GM23338 (cell line): ENCODE results near the gene TMX3. TPM values are rescaled to one million over a fixed set of nuclear protein-coding genes. Genes with fewer than 3 reads are reported as not detected.

Experiments
- ATAC-seq: fragments of 200-7000 bp; cut with Tn5 transposase; 3 replicates; pipeline ENCODE4 v1.9.1; 2020
- DNase-seq: peaks from one replicate; pipeline ENCODE4 v3.0.0-alpha.2; 2015; ENCODE audit warnings: low spot score
- H2AFZ ChIP-seq: fragments of 200-600 bp; sonication (generic); 2 replicates; pipeline ENCODE4 v1.8.0; 2016; ENCODE audit warnings: antibody characterized with exemption, mild to moderate bottlenecking, moderate library complexity
- H3F3A ChIP-seq: fragments of 200-600 bp; sonication (generic); replicated peaks from 2 replicates; pipeline ENCODE4 v1.8.0; 2017; ENCODE audit warnings: antibody characterized with exemption, mixed run types, low read depth
- H3K27ac ChIP-seq: fragments of 200-600 bp; sonication (generic); 2 replicates; pipeline ENCODE4 v1.6.1; 2016; ENCODE audit warnings: low read depth
- H3K27me3 ChIP-seq: fragments of 200-600 bp; sonication (generic); 2 replicates; pipeline ENCODE4 v1.8.0; 2016; ENCODE audit warnings: mild to moderate bottlenecking, mixed run types, moderate library complexity; ENCODE audit not compliant: insufficient read depth
- H3K36me3 ChIP-seq: fragments of 200-600 bp; sonication (generic); 2 replicates; pipeline ENCODE4 v1.8.0; 2016; ENCODE audit warnings: mild to moderate bottlenecking; ENCODE audit not compliant: insufficient read depth
- H3K4me1 ChIP-seq: fragments of 200-600 bp; sonication (generic); 2 replicates; pipeline ENCODE4 v1.8.0; 2016; ENCODE audit warnings: mild to moderate bottlenecking, moderate library complexity; ENCODE audit not compliant: insufficient read depth
- H3K4me2 ChIP-seq: fragments of 200-600 bp; sonication (generic); 2 replicates; pipeline ENCODE4 v1.7.1; 2017; ENCODE audit warnings: mixed run types
- H3K4me3 ChIP-seq: fragments of 200-600 bp; sonication (generic); 2 replicates; pipeline ENCODE4 v1.6.1; 2016; ENCODE audit warnings: mixed run types
- H3K79me2 ChIP-seq: fragments of 200-600 bp; sonication (generic); replicated peaks from 2 replicates; pipeline ENCODE4 v1.8.0; 2017; ENCODE audit warnings: mild to moderate bottlenecking; ENCODE audit not compliant: insufficient read depth
- H3K9me2 ChIP-seq: fragments of 200-600 bp; sonication (generic); 2 replicates; pipeline ENCODE4 v1.8.0; 2017; ENCODE audit not compliant: insufficient read depth
- H4K20me1 ChIP-seq: fragments of 200-600 bp; sonication (generic); replicated peaks from 2 replicates; pipeline ENCODE4 v1.8.0; 2017; ENCODE audit warnings: mild to moderate bottlenecking; ENCODE audit not compliant: insufficient read depth
- H3K27ac Mint-ChIP-seq: 2 replicates; pipeline ENCODE4 v1.8.0; 2020; ENCODE audit warnings: inconsistent platforms, mild to moderate bottlenecking, moderate library complexity, mixed read lengths
- H3K27me3 Mint-ChIP-seq: 3 replicates; pipeline ENCODE4 v1.8.0; 2022; ENCODE audit warnings: low read depth, mild to moderate bottlenecking, moderate library complexity, mixed read lengths, inconsistent platforms; ENCODE audit not compliant: insufficient read depth, poor library complexity
- H3K36me3 Mint-ChIP-seq: 3 replicates; pipeline ENCODE4 v1.8.0; 2021; ENCODE audit warnings: low read depth, mild to moderate bottlenecking, inconsistent platforms, moderate library complexity, mixed read lengths
- H3K4me1 Mint-ChIP-seq: 3 replicates; pipeline ENCODE4 v1.8.0; 2020; ENCODE audit warnings: mild to moderate bottlenecking, inconsistent platforms, mixed read lengths
- H3K4me3 Mint-ChIP-seq: 3 replicates; pipeline ENCODE4 v1.8.0; 2021; ENCODE audit warnings: moderate library complexity, mild to moderate bottlenecking, inconsistent platforms, mixed read lengths
- H3K9me3 Mint-ChIP-seq: 3 replicates; pipeline ENCODE4 v1.8.0; 2020; ENCODE audit warnings: moderate library complexity, mild to moderate bottlenecking, inconsistent platforms, mixed read lengths
- EZH2phosphoT487 ChIP-seq: fragments of 200-600 bp; sonication (generic); IDR thresholded peaks from one replicate; pipeline ENCODE4 v1.8.1; 2018; ENCODE audit warnings: antibody characterized with exemption; ENCODE audit not compliant: unreplicated experiment
- POLR2AphosphoS5 ChIP-seq: IDR thresholded peaks from 2 replicates; pipeline ENCODE4 v1.6.1; 2016; ENCODE audit warnings: antibody characterized with exemption, low read depth
- ZNF114 ChIP-seq: fragments of 250-450 bp; sonication (Bioruptor Pico); IDR thresholded peaks from 2 replicates; pipeline ENCODE4 v1.5.0; 2020; ENCODE audit warnings: mild to moderate bottlenecking, moderate library complexity
- polyA plus RNA-seq: library from polyadenylated mRNA; unstranded; fragments of >200 nt; fragmentation: Nextera tagmentation; extraction: Ambion mirVana; gene quantifications from 2 replicates; pipeline ENCODE4 v1.2.1, GENCODE V29; 2016
- total RNA-seq: library from RNA; depleted of rRNA; stranded (reverse); fragments of >200 nt; shearing (Covaris generic); gene quantifications from 2 replicates; pipeline ENCODE4 v1.2.3, GENCODE V29; 2014
- TF ChIP-seq, protein P1 (sequence below): fragments of 250-450 bp; sonication (Bioruptor Pico); IDR thresholded peaks from 2 replicates; pipeline ENCODE4 v1.5.0; 2020; ENCODE audit warnings: mild to moderate bottlenecking, moderate library complexity
- TF ChIP-seq, protein P2 (sequence below), 2 experiments: fragments of 200-600 bp in 1 of 2; sonication (generic) in 1 of 2; conservative IDR thresholded peaks; 2 replicates each; pipeline versions ENCODE4 v1.5.1 to v1.6.1; 2016 to 2017; ENCODE audit warnings: antibody characterized with exemption in 2 of 2, low read depth in 2 of 2, mild to moderate bottlenecking in 2 of 2, moderate library complexity in 1 of 2

TMX3 gene
- total and polyA plus RNA-seq, 2 experiments from 2014 or later = 12.4 to 40.1 TPM

DNA sequence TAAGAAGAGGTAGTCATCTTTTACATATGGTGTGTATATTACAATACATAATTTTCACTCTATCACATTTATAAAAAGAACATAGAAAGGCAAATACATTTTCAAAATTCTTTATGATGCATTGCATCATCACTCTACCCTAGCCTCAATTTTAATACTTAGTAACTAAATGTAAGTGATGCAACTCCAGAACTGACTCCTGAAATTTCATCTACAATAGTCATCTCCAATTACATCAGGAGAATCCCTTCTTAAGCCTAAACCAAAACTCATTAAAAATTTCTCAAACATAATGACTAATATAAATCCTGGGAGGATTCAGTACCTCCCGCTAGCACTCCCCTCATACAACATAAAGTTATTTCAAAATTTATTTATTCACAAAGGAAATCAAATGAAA lies 15.9 kb downstream of the TMX3 start:
- H3K36me3 ChIP-seq = peaks cover 18% of the 10 kb centered on the region; the same call in 1 of the 2 replicates
- H3K79me2 ChIP-seq = peaks cover 57% of the 10 kb centered on the region
- H3K27ac ChIP-seq = no peak overlapping the region
- Mint-ChIP-seq H3K36me3 (peaks cover 58% of the 10 kb centered on the region), H3K4me1 (no peaks in the 10 kb centered on the region), H3K4me3 (no peak overlapping the region), H3K27ac (no peak overlapping the region), H3K9me3 (no peaks in the 10 kb centered on the region), H3K27me3 (no peaks in the 10 kb centered on the region)
- H3K9me2 ChIP-seq = no peaks in the 10 kb centered on the region; the same call in 1 of the 2 replicates
- no peak overlapping the region for H3K4me2 ChIP-seq
- DNase-seq = no peak
- no peaks in the 10 kb centered on the region for H4K20me1 ChIP-seq
- H3K4me1 ChIP-seq = no peaks in the 10 kb centered on the region
- H3K27me3 ChIP-seq = no peaks in the 10 kb centered on the region
- H3F3A ChIP-seq = no peaks in the 10 kb centered on the region
- no peak for TF ChIP-seq ZNF114 (CRISPR knock-in tag)
- TF ChIP-seq, protein P1, sequence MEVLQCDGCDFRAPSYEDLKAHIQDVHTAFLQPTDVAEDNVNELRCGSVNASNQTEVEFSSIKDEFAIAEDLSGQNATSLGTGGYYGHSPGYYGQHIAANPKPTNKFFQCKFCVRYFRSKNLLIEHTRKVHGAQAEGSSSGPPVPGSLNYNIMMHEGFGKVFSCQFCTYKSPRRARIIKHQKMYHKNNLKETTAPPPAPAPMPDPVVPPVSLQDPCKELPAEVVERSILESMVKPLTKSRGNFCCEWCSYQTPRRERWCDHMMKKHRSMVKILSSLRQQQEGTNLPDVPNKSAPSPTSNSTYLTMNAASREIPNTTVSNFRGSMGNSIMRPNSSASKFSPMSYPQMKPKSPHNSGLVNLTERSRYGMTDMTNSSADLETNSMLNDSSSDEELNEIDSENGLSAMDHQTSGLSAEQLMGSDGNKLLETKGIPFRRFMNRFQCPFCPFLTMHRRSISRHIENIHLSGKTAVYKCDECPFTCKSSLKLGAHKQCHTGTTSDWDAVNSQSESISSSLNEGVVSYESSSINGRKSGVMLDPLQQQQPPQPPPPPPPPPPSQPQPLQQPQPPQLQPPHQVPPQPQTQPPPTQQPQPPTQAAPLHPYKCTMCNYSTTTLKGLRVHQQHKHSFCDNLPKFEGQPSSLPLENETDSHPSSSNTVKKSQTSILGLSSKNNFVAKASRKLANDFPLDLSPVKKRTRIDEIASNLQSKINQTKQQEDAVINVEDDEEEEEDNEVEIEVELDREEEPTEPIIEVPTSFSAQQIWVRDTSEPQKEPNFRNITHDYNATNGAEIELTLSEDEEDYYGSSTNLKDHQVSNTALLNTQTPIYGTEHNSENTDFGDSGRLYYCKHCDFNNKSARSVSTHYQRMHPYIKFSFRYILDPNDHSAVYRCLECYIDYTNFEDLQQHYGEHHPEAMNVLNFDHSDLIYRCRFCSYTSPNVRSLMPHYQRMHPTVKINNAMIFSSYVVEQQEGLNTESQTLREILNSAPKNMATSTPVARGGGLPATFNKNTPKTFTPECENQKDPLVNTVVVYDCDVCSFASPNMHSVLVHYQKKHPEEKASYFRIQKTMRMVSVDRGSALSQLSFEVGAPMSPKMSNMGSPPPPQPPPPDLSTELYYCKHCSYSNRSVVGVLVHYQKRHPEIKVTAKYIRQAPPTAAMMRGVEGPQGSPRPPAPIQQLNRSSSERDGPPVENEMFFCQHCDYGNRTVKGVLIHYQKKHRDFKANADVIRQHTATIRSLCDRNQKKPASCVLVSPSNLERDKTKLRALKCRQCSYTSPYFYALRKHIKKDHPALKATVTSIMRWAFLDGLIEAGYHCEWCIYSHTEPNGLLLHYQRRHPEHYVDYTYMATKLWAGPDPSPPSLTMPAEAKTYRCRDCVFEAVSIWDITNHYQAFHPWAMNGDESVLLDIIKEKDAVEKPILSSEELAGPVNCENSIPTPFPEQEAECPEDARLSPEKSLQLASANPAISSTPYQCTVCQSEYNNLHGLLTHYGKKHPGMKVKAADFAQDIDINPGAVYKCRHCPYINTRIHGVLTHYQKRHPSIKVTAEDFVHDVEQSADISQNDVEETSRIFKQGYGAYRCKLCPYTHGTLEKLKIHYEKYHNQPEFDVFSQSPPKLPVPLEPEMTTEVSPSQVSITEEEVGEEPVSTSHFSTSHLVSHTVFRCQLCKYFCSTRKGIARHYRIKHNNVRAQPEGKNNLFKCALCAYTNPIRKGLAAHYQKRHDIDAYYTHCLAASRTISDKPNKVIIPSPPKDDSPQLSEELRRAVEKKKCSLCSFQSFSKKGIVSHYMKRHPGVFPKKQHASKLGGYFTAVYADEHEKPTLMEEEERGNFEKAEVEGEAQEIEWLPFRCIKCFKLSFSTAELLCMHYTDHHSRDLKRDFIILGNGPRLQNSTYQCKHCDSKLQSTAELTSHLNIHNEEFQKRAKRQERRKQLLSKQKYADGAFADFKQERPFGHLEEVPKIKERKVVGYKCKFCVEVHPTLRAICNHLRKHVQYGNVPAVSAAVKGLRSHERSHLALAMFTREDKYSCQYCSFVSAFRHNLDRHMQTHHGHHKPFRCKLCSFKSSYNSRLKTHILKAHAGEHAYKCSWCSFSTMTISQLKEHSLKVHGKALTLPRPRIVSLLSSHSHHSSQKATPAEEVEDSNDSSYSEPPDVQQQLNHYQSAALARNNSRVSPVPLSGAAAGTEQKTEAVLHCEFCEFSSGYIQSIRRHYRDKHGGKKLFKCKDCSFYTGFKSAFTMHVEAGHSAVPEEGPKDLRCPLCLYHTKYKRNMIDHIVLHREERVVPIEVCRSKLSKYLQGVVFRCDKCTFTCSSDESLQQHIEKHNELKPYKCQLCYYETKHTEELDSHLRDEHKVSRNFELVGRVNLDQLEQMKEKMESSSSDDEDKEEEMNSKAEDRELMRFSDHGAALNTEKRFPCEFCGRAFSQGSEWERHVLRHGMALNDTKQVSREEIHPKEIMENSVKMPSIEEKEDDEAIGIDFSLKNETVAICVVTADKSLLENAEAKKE (CRISPR knock-in tag) = no peak
- no peak for TF ChIP-seq POLR2AphosphoS5
- TF ChIP-seq EZH2phosphoT487 = no peak
- TF ChIP-seq, protein P2, sequence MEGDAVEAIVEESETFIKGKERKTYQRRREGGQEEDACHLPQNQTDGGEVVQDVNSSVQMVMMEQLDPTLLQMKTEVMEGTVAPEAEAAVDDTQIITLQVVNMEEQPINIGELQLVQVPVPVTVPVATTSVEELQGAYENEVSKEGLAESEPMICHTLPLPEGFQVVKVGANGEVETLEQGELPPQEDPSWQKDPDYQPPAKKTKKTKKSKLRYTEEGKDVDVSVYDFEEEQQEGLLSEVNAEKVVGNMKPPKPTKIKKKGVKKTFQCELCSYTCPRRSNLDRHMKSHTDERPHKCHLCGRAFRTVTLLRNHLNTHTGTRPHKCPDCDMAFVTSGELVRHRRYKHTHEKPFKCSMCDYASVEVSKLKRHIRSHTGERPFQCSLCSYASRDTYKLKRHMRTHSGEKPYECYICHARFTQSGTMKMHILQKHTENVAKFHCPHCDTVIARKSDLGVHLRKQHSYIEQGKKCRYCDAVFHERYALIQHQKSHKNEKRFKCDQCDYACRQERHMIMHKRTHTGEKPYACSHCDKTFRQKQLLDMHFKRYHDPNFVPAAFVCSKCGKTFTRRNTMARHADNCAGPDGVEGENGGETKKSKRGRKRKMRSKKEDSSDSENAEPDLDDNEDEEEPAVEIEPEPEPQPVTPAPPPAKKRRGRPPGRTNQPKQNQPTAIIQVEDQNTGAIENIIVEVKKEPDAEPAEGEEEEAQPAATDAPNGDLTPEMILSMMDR (conservative IDR thresholded peaks at IDR 0.05; ENCODE audit: low read depth in 2 of 2) = no peak
- ATAC-seq = no peak
- no peak overlapping the region for H2AFZ ChIP-seq
- H3K4me3 ChIP-seq = no peak overlapping the region
